Kidney epithelial cell (primary cell): ENCODE data around the gene LRRC3. TPM values are rescaled to one million over a fixed set of nuclear protein-coding genes. Genes with fewer than 3 reads are reported as not detected.

Source experiments
- DNase-seq: peaks from one replicate; pipeline ENCODE4 v3.0.0-alpha.2; 2010; ENCODE audit warnings: low read depth
- H3K27me3 ChIP-seq: 2 replicates; pipeline ENCODE4 v1.6.0; 2011; ENCODE audit warnings: low read length; ENCODE audit not compliant: control insufficient read depth, insufficient read depth
- H3K36me3 ChIP-seq: 2 replicates; pipeline ENCODE4 v1.5.1; 2011; ENCODE audit warnings: low read length; ENCODE audit not compliant: control insufficient read depth, insufficient read depth
- H3K4me3 ChIP-seq: 2 replicates; pipeline ENCODE4 v1.5.1; 2011; ENCODE audit warnings: low read depth, mild to moderate bottlenecking, control low read depth, low read length
- CTCF ChIP-seq: IDR thresholded peaks from 2 replicates; pipeline ENCODE4 v1.5.1; 2011; ENCODE audit warnings: mild to moderate bottlenecking, moderate library complexity, low read length, control low read depth, inconsistent platforms; ENCODE audit not compliant: insufficient read depth, poor library complexity, severe bottlenecking
- total RNA-seq: library from RNA; depleted of rRNA; stranded (reverse); fragments of >200 nt; gene quantifications from 2 replicates; pipeline ENCODE4 v1.2.3, GENCODE V29; 2015

LRRC3 gene
- total RNA-seq, 1 donor from 2014 or later: 3.4 TPM

GRCh38 chr21:44436958-44437357, 18.4 kb upstream of the LRRC3 start:
- Histone ChIP-seq H3K4me3 (no peak overlapping the region), H3K36me3 (no peaks in the 10 kb centered on the region), H3K27me3 (no peaks in the 10 kb centered on the region)
- TF ChIP-seq CTCF: no peak
- DNase-seq: no peak

GRCh38 chr21:44437371-44437695, 18.0 kb upstream of the LRRC3 start:
- Histone ChIP-seq H3K27me3 (no peaks in the 10 kb centered on the region), H3K36me3 (no peaks in the 10 kb centered on the region), H3K4me3 (no peak overlapping the region)
- no peak for DNase-seq
- TF ChIP-seq CTCF: no peak

- no peak for DNase-seq
- Histone ChIP-seq H3K4me3 (no peak overlapping the region), H3K27me3 (no peaks in the 10 kb centered on the region), H3K36me3 (no peaks in the 10 kb centered on the region)
- TF ChIP-seq CTCF: no peak
These were observed 17.4 kb upstream of the LRRC3 start for GRCh38 chr21:44437696-44438431.

GRCh38 chr21:44438531-44439210, 16.6 kb upstream of the LRRC3 start:
- H3K4me3 ChIP-seq: no peak overlapping the region
- TF ChIP-seq CTCF: no peak
- no peak for DNase-seq
- H3K27me3 ChIP-seq: no peaks in the 10 kb centered on the region
- H3K36me3 ChIP-seq: no peaks in the 10 kb centered on the region

- H3K4me3 ChIP-seq: no peak overlapping the region
- H3K27me3 ChIP-seq: no peaks in the 10 kb centered on the region
- no peak for TF ChIP-seq CTCF
- no peaks in the 10 kb centered on the region for H3K36me3 ChIP-seq
- DNase-seq: no peak
These were observed 16.1 kb upstream of the LRRC3 start for GRCh38 chr21:44439211-44439600.
